ENCODE measurements around the gene ZNF816.
A peak's percentile ranks its signal among the peaks of the same experiment; 100 is the strongest.
"Not testable (repeated sequence)": the region's sequence is repeated elsewhere in the genome, so short reads cannot be mapped to it uniquely, and the experiment has no call there.

The ZNF816 gene

GRCh38 chr19:52924641-52925040 lies 38.0 kb downstream of the ZNF816 start:
- not testable (repeated sequence) for DNase-seq (ENCODE audit: low read depth in 2 of 2)

DNA sequence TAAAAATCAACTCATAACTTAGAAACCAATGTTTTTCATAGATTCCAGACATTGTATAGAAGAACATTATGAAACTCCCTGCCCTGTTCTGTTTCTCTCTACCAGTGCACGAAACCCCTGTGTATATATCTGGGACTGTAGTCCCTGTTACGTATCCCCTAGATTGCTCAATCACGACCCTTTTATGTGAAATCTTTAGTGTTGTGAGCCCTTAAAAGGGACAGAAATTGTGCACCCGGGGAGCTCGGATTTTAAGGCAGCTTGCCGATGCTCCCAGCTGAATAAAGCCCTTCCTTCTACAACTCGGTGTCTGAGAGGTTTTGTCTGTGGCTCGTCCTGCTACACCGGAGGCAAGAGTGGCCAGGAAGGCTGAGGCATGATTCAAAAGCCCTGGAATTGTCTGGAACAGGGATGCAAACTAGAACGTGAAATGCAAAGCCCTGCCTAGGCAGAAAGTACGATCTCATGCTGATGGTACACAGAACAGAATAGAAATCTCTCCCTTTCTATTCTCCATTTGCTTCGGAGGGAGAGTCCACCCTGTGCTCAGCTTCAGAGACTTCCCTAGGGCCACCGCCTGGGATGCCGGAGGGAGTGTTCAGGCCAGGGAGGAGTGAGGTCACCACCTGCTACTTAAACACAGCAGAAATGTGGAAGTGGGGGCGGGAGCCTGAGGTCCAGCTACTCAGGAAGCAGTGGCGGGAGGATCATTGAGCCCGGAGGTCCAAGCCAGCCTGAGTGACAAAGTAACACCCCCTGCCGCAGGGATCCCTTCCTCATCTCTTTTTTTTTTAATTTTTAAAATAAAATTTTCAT lies 38.7 kb downstream of the ZNF816 start:
- no peak for DNase-seq (ENCODE audit: low read depth in 2 of 2)

DNA sequence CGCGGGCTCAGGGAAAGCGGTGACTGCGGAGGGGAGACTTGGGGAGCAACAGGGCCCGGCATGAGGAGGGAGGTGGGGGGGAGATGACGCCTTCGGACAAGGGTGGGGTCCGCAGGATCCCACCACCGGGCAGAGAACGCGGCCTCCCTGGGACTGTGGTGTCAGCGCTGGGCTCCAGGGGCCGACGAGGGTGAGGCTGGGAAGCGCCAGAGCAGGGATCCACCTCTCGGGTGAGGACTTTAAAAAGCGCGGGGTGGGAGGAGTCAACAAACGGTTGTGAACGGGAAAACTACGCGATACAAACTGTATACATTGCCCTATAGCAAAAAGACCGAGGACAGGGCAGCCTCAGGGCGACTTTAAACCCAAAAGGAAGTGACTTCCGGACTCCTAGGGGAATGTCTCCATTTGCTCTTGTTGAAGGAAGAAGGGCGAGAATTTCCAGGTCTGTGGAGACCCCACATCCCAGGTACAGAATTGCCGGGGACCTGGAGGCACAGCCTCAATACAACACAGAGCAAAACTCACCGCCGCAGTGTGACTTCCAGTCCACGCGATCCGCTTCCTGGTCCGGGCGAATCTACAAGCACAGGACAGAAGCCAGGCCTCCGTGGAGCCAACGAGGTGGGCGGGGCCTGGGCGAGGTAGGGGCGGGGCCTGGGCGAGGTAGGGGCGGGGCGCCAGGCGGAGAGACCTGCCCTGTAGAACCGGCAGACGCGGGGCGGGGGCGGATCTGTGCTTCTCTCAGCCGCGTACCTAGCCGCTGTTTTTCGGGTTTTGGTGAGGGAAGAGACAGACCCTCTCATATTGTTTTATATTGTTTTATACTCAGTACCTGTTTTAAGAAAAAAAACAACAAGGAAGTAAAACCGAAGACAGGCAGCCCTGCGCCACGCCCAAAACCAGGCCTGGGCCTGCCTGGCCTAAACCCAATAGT lies 39.6 kb downstream of the ZNF816 start, which contains the start of gene ZNF888:
ZNF888 (minus strand) TSS at position 588 of the 937 bp plus-strand sequence. CDS start 5,555 bp downstream, outside the sequence.
- DNase-seq (ENCODE audit: low read depth in 2 of 2) = peak; percentile 65 to 71

DNA sequence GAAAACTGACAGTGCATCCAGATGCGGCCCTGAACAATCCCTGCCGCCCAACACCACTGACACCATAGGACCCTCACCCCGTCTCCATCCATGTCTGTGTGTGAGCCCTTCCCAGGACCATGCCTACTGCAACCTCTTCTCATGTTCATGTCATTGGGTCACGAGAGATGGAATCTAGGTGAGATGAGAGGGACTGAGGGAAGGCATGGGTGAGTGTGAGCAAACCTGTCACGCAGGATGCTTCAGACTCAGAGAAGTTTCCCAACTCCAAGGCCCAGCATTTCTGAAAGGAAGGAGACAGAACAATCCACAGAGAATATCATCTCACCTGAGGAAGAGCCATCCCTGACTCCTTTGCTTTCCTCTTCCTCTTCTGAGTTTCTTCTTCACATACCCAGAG lies 45.1 kb downstream of the ZNF816 start:
- no peak for DNase-seq (ENCODE audit: low read depth in 2 of 2)

DNA sequence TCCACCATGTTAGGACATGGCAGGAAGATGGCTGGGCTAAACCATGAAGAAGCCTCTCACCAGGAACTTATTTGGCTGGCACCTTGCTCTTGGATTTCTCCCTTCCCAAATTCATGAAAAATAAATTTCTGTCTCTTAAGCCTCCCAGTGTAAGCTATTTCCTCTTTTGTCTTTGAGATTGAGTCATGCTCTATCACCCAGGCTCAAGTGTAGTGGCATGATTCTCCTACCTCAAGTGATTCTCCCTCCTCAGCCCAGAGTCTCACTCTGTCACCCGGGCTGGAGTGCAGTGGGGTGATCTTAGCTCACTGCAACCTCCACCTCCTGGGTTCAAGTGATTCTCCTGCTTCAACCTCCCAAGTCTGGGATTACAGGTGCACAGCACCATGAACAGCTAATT lies 52.0 kb downstream of the ZNF816 start:
- no peak for DNase-seq (ENCODE audit: low read depth in 2 of 2)

DNA sequence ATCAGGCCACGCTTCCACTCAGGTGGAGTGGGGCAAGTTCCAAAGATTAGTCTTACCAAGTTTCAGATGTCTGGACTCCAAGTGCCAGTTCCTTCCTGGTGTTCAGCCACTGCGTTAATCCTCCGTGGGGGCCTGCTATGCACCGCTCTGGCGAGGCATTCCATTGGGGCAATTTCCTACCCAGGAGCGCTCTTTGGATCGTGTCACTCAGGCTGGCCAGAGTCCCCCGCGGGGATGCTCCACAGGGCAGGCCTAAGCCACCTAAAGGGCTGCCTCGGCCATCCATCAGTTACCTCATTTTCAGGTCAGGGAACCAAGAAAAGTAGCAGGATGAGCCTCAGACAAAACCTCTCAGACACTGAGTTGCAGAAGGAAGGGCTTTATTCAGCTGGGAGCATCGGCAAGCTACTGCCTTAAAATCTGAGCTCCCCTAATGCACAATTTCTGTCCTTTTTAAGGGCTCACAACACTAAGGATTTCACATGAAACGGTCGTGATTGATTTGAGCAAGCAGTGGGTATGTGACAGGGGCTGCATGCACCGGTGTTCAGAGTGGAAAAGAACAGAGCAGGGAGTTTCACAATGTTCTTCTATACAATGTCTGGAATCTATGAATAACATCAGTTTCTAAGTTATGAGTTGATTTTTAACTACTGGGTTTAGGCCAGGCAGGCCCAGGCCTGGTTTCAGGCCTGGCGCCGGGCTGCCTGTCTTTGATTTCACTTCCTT lies 58.5 kb downstream of the ZNF816 start:
- DNase-seq (ENCODE audit: low read depth in 2 of 2) = not testable (repeated sequence)

DNA sequence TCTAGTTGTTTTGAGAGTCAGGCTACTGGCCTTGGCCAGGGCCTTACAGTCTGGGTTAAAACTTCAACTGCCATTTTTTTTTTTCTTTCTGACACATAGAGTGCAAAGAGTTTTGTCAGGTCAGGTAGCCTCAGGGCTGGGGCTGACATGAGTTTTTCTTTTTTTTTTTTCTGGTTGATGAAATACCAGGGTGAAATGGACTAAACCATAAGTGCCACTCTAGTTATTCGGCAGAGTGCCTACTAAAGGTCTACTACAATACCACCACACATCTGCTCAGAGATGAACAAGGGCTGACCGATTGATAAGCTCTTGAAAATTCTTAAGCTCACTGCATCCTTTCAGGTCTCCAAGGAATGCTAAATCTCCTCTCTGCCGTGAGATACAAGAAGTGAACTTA lies 60.8 kb downstream of the ZNF816 start:
- DNase-seq (ENCODE audit: low read depth in 2 of 2) = no peak

All from stimulated activated CD4-positive, alpha-beta T cell treated with anti-CD3 and anti-CD28 coated beads, Interleukin-12 subunit alpha, Interleukin-12 subunit beta, amount 100 ng/mL, for 24 hours (primary cell).